ENCODE measurements around the gene ZNF780A. TPM values are rescaled to one million over a fixed set of nuclear protein-coding genes. Genes with fewer than 3 reads are reported as not detected.
A peak's percentile ranks its signal among the peaks of the same experiment; 100 is the strongest.

The ZNF780A gene
- total and polyA plus RNA-seq, 2 of the 8 experiments (the other 6 are each of a cell fraction or from before 2014, with no cell fraction given): 3.5 to 12.0 TPM

GRCh38 chr19:40059624-40060023, 31.1 kb downstream of the ZNF780A start:
- H4K91ac ChIP-seq (replicated peaks; ENCODE audit: insufficient read length, low read length): no peak overlapping the region
- no peaks in the 10 kb centered on the region for H3K36me3 ChIP-seq (ENCODE audit: control insufficient read depth in 2 of 4, insufficient read depth in 4 of 4, low read length in 3 of 4)
- no peak overlapping the region for H3K27ac ChIP-seq (ENCODE audit: low read depth, low read length)
- peaks cover 0 to 11% of the 10 kb centered on the region in 2 experiments; a peak in 2 of 4 replicates for H3K79me2 ChIP-seq (ENCODE audit: control insufficient read depth in 1 of 2, insufficient read depth in 2 of 2, low read length in 2 of 2)
- no peak overlapping the region for H3K14ac ChIP-seq (ENCODE audit: insufficient read length)
- H2BK15ac ChIP-seq (ENCODE audit: low read length): no peak overlapping the region
- H2AK5ac ChIP-seq (ENCODE audit: low read depth, low read length): no peak overlapping the region
- H3K9me3 ChIP-seq (ENCODE audit: insufficient read depth in 2 of 2, low read depth in 1 of 2, low read length in 1 of 2): peaks cover 5 to 13% of the 10 kb centered on the region in 2 experiments; a peak in 3 of 4 replicates
- H4K5ac ChIP-seq (ENCODE audit: insufficient read length, low read depth, low read length): no peak overlapping the region
- no peak overlapping the region for H3K4me2 ChIP-seq (ENCODE audit: insufficient read depth in 1 of 2, low read depth in 2 of 2, low read length in 2 of 2)
- no peak overlapping the region for H2BK12ac ChIP-seq (ENCODE audit: low read depth, low read length)
- no peak overlapping the region for H2BK20ac ChIP-seq (ENCODE audit: low read length)
- H3K79me1 ChIP-seq (ENCODE audit: low read depth, low read length): no peaks in the 10 kb centered on the region; the same call in 1 of the 2 replicates
- no peak overlapping the region for H3K56ac ChIP-seq (replicated peaks; ENCODE audit: insufficient read length, low read depth, low read length)
- H2BK5ac ChIP-seq (ENCODE audit: low read depth, low read length): no peak overlapping the region
- TF ChIP-seq GTF2F1 (IDR thresholded peaks at IDR 0.05; ENCODE audit: borderline replicate concordance, low read depth, low read length) (no peak), SP1 (IDR thresholded peaks at IDR 0.05; ENCODE audit: low read depth, low read length) (no peak)
- H3K23ac ChIP-seq (ENCODE audit: insufficient read length): no peak overlapping the region
- no peak overlapping the region for H3K9ac ChIP-seq (replicated peaks in 1 of 4; ENCODE audit: extremely low read depth in 1 of 4, low read depth in 3 of 4, low read length in 3 of 4)
- no peak overlapping the region for H2BK120ac ChIP-seq (replicated peaks; ENCODE audit: low read depth, low read length)
- no peak for DNase-seq (ENCODE audit: low read depth in 1 of 2, low spot score in 2 of 2)
- peaks cover 7% of the 10 kb centered on the region for H3K23me2 ChIP-seq (ENCODE audit: low read depth, low read length)
- no peak overlapping the region for H3K18ac ChIP-seq (ENCODE audit: extremely low read depth, low read length)
- 92% methylated on average over 1 of the region's 1 CpG; no CpG with 5 or more reads in 1 of the 2 experiments for WGBS, 2 experiments (ENCODE audit: extremely low coverage in 1 of 2, insufficient coverage in 1 of 2, insufficient read length in 1 of 2, insufficient replicate concordance in 2 of 2, low coverage in 1 of 2, low lambda C conversion rate in 2 of 2, missing lambda C conversion rate in 1 of 2)
- H3K27me3 ChIP-seq (replicated peaks in 1 of 4; ENCODE audit: control insufficient read depth in 3 of 4, extremely low read depth in 1 of 4, insufficient read depth in 3 of 4, low read length in 3 of 4): no peaks in the 10 kb centered on the region
- no peak overlapping the region for H2AFZ ChIP-seq (ENCODE audit: low read length)
- peak; percentile 52 for FAIRE-seq
- no peak overlapping the region for H4K8ac ChIP-seq (ENCODE audit: extremely low read depth, insufficient read depth, low read length)
- no peak overlapping the region for H3K4me3 ChIP-seq (ENCODE audit: extremely low read depth in 1 of 4, insufficient read depth in 2 of 4, low read depth in 3 of 4, low read length in 4 of 4)
- ChIA-PET POLR2A (ENCODE audit: partially characterized antibody) (no interaction called here), CTCF (ENCODE audit: partially characterized antibody) (interaction anchor here (1.0 kb wide), 1 partner anchor 97 kb away, joined by 3 read pairs; no protein-coding TSS in a partner anchor)
- H3K4me1 ChIP-seq (replicated peaks in 1 of 4; ENCODE audit: control insufficient read depth in 3 of 4, insufficient read depth in 4 of 4, low read length in 3 of 4): peaks cover 0 to 5% (median 0%) of the 10 kb centered on the region in 4 experiments; a peak in 1 of 7 replicates
- no peaks in the 10 kb centered on the region for H4K20me1 ChIP-seq (replicated peaks in 1 of 2; ENCODE audit: control insufficient read depth in 1 of 2, insufficient read depth in 2 of 2, low read length in 2 of 2)
- no peak overlapping the region for H3K4ac ChIP-seq (replicated peaks; ENCODE audit: insufficient read length, low read depth, low read length)

Measured in H1 (cell line).